ENCODE measurements around the gene EPAS1. TPM values are rescaled to one million over a fixed set of nuclear protein-coding genes. Genes with fewer than 3 reads are reported as not detected.

Gene EPAS1
- total RNA-seq, 4 donors from 2014 or later, result 35.0 to 465 (median 202) TPM

DNA sequence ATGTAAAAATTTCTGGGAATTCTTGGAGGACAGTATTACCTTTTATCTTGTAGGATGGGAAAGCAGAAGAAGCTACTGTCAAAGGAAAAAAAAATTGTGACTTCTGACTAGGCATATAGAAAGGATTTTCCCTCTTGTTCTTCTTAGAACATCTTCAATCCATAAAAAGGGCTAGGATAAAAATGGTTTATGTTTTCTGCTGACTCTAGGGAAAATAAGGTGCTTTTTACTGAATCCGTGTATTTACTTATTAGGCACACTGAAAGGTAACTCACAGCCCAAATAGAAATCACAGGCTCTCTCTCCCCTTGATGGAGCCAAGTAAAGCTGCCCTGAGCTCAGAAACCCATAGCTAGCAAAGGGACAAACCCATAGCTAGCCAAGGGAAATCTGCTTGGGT lies 74.6 kb downstream of the EPAS1 start:
- Histone ChIP-seq H3K36me3 (no peaks in the 10 kb centered on the region), H3K4me3 (no peak overlapping the region), H3K27me3 (no peaks in the 10 kb centered on the region), H3K9me3 (no peaks in the 10 kb centered on the region), H3K27ac (no peak overlapping the region), H3K4me1 (no peaks in the 10 kb centered on the region)
- intact Hi-C loops (cut with DNase I; ENCODE audit: low total_unique reads), result no loop called here
- TF ChIP-seq POLR2A (IDR thresholded peaks at IDR 0.05), result no peak
- TF ChIP-seq, protein P1, sequence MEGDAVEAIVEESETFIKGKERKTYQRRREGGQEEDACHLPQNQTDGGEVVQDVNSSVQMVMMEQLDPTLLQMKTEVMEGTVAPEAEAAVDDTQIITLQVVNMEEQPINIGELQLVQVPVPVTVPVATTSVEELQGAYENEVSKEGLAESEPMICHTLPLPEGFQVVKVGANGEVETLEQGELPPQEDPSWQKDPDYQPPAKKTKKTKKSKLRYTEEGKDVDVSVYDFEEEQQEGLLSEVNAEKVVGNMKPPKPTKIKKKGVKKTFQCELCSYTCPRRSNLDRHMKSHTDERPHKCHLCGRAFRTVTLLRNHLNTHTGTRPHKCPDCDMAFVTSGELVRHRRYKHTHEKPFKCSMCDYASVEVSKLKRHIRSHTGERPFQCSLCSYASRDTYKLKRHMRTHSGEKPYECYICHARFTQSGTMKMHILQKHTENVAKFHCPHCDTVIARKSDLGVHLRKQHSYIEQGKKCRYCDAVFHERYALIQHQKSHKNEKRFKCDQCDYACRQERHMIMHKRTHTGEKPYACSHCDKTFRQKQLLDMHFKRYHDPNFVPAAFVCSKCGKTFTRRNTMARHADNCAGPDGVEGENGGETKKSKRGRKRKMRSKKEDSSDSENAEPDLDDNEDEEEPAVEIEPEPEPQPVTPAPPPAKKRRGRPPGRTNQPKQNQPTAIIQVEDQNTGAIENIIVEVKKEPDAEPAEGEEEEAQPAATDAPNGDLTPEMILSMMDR (IDR thresholded peaks at IDR 0.05), result no peak
- DNase-seq, result no peak

DNA sequence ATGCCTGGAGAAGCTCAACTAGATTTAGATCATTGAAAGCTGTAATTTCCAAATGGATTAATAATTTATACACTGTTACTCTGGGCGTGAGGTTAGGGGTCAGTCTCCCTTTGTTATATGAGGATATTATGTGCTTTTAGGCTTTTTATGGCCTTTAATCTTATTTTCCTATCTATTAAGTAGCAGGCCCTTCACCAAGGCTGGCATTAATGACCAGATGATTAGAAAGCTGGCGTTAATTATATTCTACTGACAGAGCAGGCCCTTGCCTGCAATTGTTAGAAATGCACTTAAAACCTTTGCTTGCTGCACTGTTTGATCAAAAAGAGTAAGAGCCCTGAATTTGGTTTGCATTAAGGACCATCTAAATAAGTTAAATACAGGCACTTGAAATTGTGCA lies 75.3 kb downstream of the EPAS1 start:
- no peak for DNase-seq
- no peaks in the 10 kb centered on the region for H3K27me3 ChIP-seq
- no peaks in the 10 kb centered on the region for H3K36me3 ChIP-seq
- no peak overlapping the region for H3K27ac ChIP-seq
- H3K4me1 ChIP-seq, result no peaks in the 10 kb centered on the region
- H3K4me3 ChIP-seq, result no peak overlapping the region
- intact Hi-C loops (cut with DNase I; ENCODE audit: low total_unique reads), result no loop called here
- no peaks in the 10 kb centered on the region for H3K9me3 ChIP-seq
- TF ChIP-seq, protein P1 (IDR thresholded peaks at IDR 0.05), result no peak
- no peak for TF ChIP-seq POLR2A (IDR thresholded peaks at IDR 0.05)

DNA sequence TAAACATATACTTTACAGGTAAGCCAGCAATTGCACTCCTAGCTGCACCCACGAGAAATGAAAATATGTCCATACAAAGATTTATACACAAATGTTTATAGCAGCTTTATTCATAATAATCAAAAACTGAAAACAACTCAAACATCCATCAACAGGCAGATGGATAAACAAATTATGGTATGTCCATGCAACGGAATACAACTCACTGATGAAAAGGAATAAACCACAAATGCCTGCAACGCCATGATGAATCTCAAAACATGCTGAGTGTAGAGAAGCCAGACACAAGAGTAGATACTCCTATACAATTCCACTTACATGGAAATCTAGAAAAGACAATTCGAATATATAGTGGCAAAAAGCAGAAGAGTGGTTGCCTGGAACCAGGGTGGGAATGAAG lies 76.0 kb downstream of the EPAS1 start:
- DNase-seq, result no peak
- TF ChIP-seq POLR2A (IDR thresholded peaks at IDR 0.05), result no peak
- TF ChIP-seq, protein P1 (IDR thresholded peaks at IDR 0.05), result no peak
- H3K36me3 ChIP-seq, result no peaks in the 10 kb centered on the region
- intact Hi-C loops (cut with DNase I; ENCODE audit: low total_unique reads), result no loop called here
- H3K27ac ChIP-seq, result no peak overlapping the region
- no peaks in the 10 kb centered on the region for H3K9me3 ChIP-seq
- no peak overlapping the region for H3K4me3 ChIP-seq
- H3K27me3 ChIP-seq, result no peaks in the 10 kb centered on the region
- no peaks in the 10 kb centered on the region for H3K4me1 ChIP-seq

DNA sequence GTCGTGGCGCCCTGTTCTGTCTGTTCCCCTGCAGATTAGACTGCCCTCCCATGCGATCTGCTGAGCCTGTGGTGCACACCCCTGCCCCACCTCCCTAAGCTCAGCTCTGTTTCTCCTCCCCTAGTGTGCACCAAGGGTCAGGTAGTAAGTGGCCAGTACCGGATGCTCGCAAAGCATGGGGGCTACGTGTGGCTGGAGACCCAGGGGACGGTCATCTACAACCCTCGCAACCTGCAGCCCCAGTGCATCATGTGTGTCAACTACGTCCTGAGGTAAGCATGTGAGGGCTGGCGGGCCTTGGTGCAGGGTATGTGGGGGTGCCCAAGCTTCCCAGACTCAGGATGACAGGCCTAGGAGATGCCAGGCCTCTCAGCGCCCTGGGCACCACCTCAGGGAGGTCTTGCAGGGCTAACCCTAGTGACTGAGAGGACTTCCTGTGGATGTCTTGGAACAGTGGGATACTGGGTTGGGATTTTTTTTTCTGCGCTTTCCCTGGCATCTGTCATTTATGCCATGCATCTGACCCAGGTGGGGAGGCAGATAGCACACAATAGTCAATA lies 78.4 kb downstream of the EPAS1 start:
- Histone ChIP-seq H3K27ac (no peak overlapping the region), H3K27me3 (no peaks in the 10 kb centered on the region), H3K9me3 (no peaks in the 10 kb centered on the region), H3K36me3 (no peaks in the 10 kb centered on the region), H3K4me1 (no peaks in the 10 kb centered on the region), H3K4me3 (no peak overlapping the region)
- peak in 1 of 2 donors; percentile 7 for DNase-seq
- intact Hi-C loops (cut with DNase I; ENCODE audit: low total_unique reads), result no loop called here
- no peak for TF ChIP-seq POLR2A (IDR thresholded peaks at IDR 0.05)
- TF ChIP-seq, protein P1 (IDR thresholded peaks at IDR 0.05), result no peak

DNA sequence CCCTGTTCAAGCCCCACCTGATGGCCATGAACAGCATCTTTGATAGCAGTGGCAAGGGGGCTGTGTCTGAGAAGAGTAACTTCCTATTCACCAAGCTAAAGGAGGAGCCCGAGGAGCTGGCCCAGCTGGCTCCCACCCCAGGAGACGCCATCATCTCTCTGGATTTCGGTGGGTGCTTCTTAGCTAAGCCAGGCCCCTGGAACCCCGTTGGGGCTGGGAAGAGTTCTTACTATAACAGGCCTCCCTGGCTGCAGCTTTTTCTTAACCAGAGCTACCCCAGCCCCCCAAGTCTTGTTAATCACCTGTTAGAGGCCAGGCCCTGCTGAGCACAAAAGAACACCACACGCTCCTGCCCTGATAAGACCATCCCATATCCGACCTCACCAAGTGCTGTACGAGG lies 79.4 kb downstream of the EPAS1 start:
- TF ChIP-seq, protein P1 (IDR thresholded peaks at IDR 0.05), result no peak
- H3K4me1 ChIP-seq, result no peaks in the 10 kb centered on the region
- H3K27ac ChIP-seq, result peak overlapping the region in 1 of 2 donors; percentile 17
- DNase-seq, result peak in 1 of 2 donors; percentile 11
- no peaks in the 10 kb centered on the region for H3K27me3 ChIP-seq
- intact Hi-C loops (cut with DNase I; ENCODE audit: low total_unique reads), result no loop called here
- no peaks in the 10 kb centered on the region for H3K36me3 ChIP-seq
- H3K4me3 ChIP-seq, result no peak overlapping the region
- H3K9me3 ChIP-seq, result no peaks in the 10 kb centered on the region

Data from uterus (tissue), 4 donors.